ENCODE data around the gene MRPS7. TPM values are rescaled to one million over a fixed set of nuclear protein-coding genes. Genes with fewer than 3 reads are reported as not detected.

The MRPS7 gene
- total and polyA plus RNA-seq, 9 of the 15 experiments (the other 6 are each of a cell fraction or from before 2014, with no cell fraction given) = 107 to 244 (median 132) TPM

DNA sequence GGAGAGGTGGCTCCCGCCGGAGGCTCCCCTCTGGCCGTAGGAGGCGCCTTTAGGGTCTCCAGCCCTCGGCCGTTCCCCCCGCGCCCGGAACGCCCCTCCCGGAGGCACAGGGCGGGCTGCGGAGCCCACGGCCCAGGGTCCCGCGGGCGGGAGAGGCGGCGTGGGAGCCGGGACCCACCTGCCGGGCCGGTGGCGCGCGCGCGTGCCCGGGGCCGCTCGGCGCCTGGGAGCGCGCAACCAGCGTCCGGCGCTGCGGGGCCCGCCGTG lies 9.2 kb downstream of the MRPS7 start, which contains the start of gene MIF4GD:
MIF4GD (minus strand) TSS at position 266 of the 267 bp plus-strand sequence. CDS start 1,036 bp downstream, outside the sequence.
- intact Hi-C loops (cut with micrococcal nuclease) = loop anchor here (2.0 kb wide), 1 partner anchor 18 kb away; the partner anchor contains the start of gene SLC25A19
- peaks cover 49% of the 10 kb centered on the region; the same call in 2 of the 3 replicates for H3K36me3 ChIP-seq (ENCODE audit: control insufficient read depth, insufficient read depth, low read length)
- peaks cover 35% of the 10 kb centered on the region for H3K79me2 ChIP-seq (ENCODE audit: control insufficient read depth, insufficient read depth, low read length)
- DNase-seq (ENCODE audit: extremely low read depth in 1 of 4, low spot score in 3 of 4) (no peak), ATAC-seq (no peak), FAIRE-seq (no peak)
- POLR2A ChIA-PET = interaction anchor here (0.6 to 6.8 kb wide), 20 partner anchors 9 to 362 kb away, joined by 3 to 43 read pairs (median 6); partner anchors contain the start of genes GGA3, GRB2, MRPS7 and NUP85
- in situ Hi-C loops (cut with MboI) = no loop called here
- CTCF ChIA-PET (ENCODE audit: low intra/inter-chr PET ratio) = interaction anchor here (0.7 to 2.5 kb wide), 5 partner anchors 30 to 216 kb away, joined by 3 to 13 read pairs (median 3); no protein-coding TSS in a partner anchor
- H3K9ac ChIP-seq (ENCODE audit: insufficient read depth in 1 of 2, low read depth in 2 of 2, low read length in 2 of 2) = peak within 1 kb of the TSS; percentile 95
- H3K9me3 ChIP-seq (replicated peaks; ENCODE audit: control insufficient read depth, insufficient read depth, low read depth, low read length) = no peaks in the 10 kb centered on the region
- peak within 1 kb of the TSS; percentile 89 for H3K4me2 ChIP-seq (ENCODE audit: insufficient read depth, low read length)
- WGBS (ENCODE audit: insufficient coverage, low coverage, missing lambda C conversion rate) = 0% methylated on average over 16 of the region's 39 CpGs
- peak within 1 kb of the TSS; percentile 96 for H3K27ac ChIP-seq (ENCODE audit: extremely low read depth, low read depth, low read length)
- H3K4me1 ChIP-seq (replicated peaks in 1 of 2; ENCODE audit: control insufficient read depth in 2 of 2, insufficient read depth in 2 of 2, low read length in 2 of 2) = peaks cover 30 to 59% of the 10 kb centered on the region in 2 experiments; a peak in 4 of 5 replicates
- H3K4me3 ChIP-seq = peak within 1 kb of the TSS; percentile 97
- no peaks in the 10 kb centered on the region for H4K20me1 ChIP-seq (replicated peaks; ENCODE audit: control insufficient read depth, insufficient read depth, low read length)
- no peaks in the 10 kb centered on the region for H3K27me3 ChIP-seq (ENCODE audit: control insufficient read depth in 2 of 2, insufficient read depth in 2 of 2, low read length in 2 of 2)
- H2AFZ ChIP-seq (ENCODE audit: low read depth, low read length) = peak within 1 kb of the TSS; percentile 97
- no TSS peak for BruUV-seq (replicated peaks)
- H3K9me1 ChIP-seq (ENCODE audit: control insufficient read depth, insufficient read depth, low read length) = no peaks in the 10 kb centered on the region
- TF ChIP-seq DMBX1 (CRISPR knock-in tag; IDR thresholded peaks at IDR 0.05; ENCODE audit: borderline replicate concordance) (peak; percentile 76; the same call in 1 of the 2 replicates), BCOR (IDR thresholded peaks at IDR 0.05) (no peak), ZC3H11A (IDR thresholded peaks at IDR 0.05; ENCODE audit: low read depth, low read length) (no peak), POLR2A (conservative IDR thresholded peaks at IDR 0.05) (peak; percentile 64; the same call in 1 of the 2 replicates), ZNF224 (CRISPR knock-in tag; IDR thresholded peaks at IDR 0.05) (no peak), XRCC3 (IDR thresholded peaks at IDR 0.05) (no peak), TAL1 (IDR thresholded peaks at IDR 0.05) (no peak), SPI1 (IDR thresholded peaks at IDR 0.05; ENCODE audit: borderline replicate concordance, low read depth, low read length) (no peak)
- TF ChIP-seq, protein P1, sequence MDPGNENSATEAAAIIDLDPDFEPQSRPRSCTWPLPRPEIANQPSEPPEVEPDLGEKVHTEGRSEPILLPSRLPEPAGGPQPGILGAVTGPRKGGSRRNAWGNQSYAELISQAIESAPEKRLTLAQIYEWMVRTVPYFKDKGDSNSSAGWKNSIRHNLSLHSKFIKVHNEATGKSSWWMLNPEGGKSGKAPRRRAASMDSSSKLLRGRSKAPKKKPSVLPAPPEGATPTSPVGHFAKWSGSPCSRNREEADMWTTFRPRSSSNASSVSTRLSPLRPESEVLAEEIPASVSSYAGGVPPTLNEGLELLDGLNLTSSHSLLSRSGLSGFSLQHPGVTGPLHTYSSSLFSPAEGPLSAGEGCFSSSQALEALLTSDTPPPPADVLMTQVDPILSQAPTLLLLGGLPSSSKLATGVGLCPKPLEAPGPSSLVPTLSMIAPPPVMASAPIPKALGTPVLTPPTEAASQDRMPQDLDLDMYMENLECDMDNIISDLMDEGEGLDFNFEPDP (CRISPR knock-in tag; IDR thresholded peaks at IDR 0.05) = no peak
- TF ChIP-seq, protein P2, sequence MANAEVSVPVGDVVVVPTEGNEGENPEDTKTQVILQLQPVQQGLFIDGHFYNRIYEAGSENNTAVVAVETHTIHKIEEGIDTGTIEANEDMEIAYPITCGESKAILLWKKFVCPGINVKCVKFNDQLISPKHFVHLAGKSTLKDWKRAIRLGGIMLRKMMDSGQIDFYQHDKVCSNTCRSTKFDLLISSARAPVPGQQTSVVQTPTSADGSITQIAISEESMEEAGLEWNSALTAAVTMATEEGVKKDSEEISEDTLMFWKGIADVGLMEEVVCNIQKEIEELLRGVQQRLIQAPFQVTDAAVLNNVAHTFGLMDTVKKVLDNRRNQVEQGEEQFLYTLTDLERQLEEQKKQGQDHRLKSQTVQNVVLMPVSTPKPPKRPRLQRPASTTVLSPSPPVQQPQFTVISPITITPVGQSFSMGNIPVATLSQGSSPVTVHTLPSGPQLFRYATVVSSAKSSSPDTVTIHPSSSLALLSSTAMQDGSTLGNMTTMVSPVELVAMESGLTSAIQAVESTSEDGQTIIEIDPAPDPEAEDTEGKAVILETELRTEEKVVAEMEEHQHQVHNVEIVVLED (CRISPR knock-in tag; IDR thresholded peaks at IDR 0.05) = no peak
- TF ChIP-seq, protein P3, sequence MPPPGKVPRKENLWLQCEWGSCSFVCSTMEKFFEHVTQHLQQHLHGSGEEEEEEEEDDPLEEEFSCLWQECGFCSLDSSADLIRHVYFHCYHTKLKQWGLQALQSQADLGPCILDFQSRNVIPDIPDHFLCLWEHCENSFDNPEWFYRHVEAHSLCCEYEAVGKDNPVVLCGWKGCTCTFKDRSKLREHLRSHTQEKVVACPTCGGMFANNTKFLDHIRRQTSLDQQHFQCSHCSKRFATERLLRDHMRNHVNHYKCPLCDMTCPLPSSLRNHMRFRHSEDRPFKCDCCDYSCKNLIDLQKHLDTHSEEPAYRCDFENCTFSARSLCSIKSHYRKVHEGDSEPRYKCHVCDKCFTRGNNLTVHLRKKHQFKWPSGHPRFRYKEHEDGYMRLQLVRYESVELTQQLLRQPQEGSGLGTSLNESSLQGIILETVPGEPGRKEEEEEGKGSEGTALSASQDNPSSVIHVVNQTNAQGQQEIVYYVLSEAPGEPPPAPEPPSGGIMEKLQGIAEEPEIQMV (tag; conservative IDR thresholded peaks at IDR 0.05; ENCODE audit: low read depth) = no peak
- TF ChIP-seq, protein P4, sequence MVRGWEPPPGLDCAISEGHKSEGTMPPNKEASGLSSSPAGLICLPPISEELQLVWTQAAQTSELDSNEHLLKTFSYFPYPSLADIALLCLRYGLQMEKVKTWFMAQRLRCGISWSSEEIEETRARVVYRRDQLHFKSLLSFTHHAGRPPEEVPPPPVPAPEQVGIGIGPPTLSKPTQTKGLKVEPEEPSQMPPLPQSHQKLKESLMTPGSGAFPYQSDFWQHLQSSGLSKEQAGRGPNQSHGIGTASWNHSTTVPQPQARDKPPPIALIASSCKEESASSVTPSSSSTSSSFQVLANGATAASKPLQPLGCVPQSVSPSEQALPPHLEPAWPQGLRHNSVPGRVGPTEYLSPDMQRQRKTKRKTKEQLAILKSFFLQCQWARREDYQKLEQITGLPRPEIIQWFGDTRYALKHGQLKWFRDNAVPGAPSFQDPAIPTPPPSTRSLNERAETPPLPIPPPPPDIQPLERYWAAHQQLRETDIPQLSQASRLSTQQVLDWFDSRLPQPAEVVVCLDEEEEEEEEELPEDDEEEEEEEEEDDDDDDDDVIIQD (CRISPR knock-in tag; IDR thresholded peaks at IDR 0.05) = no peak
- TF ChIP-seq, protein P5, sequence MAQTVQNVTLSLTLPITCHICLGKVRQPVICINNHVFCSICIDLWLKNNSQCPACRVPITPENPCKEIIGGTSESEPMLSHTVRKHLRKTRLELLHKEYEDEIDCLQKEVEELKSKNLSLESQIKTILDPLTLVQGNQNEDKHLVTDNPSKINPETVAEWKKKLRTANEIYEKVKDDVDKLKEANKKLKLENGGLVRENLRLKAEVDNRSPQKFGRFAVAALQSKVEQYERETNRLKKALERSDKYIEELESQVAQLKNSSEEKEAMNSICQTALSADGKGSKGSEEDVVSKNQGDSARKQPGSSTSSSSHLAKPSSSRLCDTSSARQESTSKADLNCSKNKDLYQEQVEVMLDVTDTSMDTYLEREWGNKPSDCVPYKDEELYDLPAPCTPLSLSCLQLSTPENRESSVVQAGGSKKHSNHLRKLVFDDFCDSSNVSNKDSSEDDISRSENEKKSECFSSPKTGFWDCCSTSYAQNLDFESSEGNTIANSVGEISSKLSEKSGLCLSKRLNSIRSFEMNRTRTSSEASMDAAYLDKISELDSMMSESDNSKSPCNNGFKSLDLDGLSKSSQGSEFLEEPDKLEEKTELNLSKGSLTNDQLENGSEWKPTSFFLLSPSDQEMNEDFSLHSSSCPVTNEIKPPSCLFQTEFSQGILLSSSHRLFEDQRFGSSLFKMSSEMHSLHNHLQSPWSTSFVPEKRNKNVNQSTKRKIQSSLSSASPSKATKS (CRISPR knock-in tag; IDR thresholded peaks at IDR 0.05) = no peak
- TF ChIP-seq, protein P6, sequence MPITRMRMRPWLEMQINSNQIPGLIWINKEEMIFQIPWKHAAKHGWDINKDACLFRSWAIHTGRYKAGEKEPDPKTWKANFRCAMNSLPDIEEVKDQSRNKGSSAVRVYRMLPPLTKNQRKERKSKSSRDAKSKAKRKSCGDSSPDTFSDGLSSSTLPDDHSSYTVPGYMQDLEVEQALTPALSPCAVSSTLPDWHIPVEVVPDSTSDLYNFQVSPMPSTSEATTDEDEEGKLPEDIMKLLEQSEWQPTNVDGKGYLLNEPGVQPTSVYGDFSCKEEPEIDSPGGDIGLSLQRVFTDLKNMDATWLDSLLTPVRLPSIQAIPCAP (CRISPR knock-in tag; IDR thresholded peaks at IDR 0.05; ENCODE audit: borderline replicate concordance) = no peak

All from K562 (cell line).